H1 (cell line): ENCODE measurements around the gene PPP2R3B. TPM values are rescaled to one million over a fixed set of nuclear protein-coding genes. Genes with fewer than 3 reads are reported as not detected.

ENCODE experiments used
- ATF2 ChIP-seq: IDR thresholded peaks from 2 replicates; pipeline ENCODE4 v1.6.1; 2012; ENCODE audit warnings: low read length, inconsistent platforms
- CEBPB ChIP-seq: IDR thresholded peaks from 2 replicates; pipeline ENCODE4 v1.6.1; 2012; ENCODE audit warnings: low read depth, low read length
- CHD7 ChIP-seq: fragments of 300-600 bp; sonication (generic); IDR thresholded peaks from 2 replicates; pipeline ENCODE4 v1.7.1; 2012; ENCODE audit warnings: low read length, moderate library complexity, mild to moderate bottlenecking, inconsistent platforms; ENCODE audit not compliant: insufficient replicate concordance
- SIRT6 ChIP-seq: IDR thresholded peaks from one replicate; pipeline ENCODE4 v1.7.1; 2012; ENCODE audit warnings: low read length, inconsistent platforms
- TAF1 ChIP-seq: IDR thresholded peaks from 2 replicates; pipeline ENCODE4 v1.6.1; 2011; ENCODE audit warnings: mild to moderate bottlenecking, low read depth, low read length
- polyA plus RNA-seq, 7 experiments: library from polyadenylated mRNA; depleted of rRNA in 3 of 7; stranded (reverse) in 5 of 7; unstranded in 2 of 7; fragments of >200 nt in 5 of 7; fragments of 200-250 nt in 2 of 7; gene quantifications; 1 replicate in 5 of 7; 2 replicates in 1 of 7; 4 replicates in 1 of 7; pipeline versions ENCODE4 v1.2.1 to v1.2.3, GENCODE V29; 2011 to 2013; ENCODE audit warnings: missing spikeins in 2 of 7, mixed read lengths in 2 of 7
- total RNA-seq: library from RNA; stranded (reverse); fragmentation: NEBNext Ultra II Directional; extraction: Animal tissue kit (Norgen Biotek cat#: 25700); gene quantifications from 2 replicates; pipeline ENCODE4 v1.2.1, GENCODE V29; 2021

Gene PPP2R3B
- total and polyA plus RNA-seq, 2 of the 8 experiments (the other 6 are each of a cell fraction or from before 2014, with no cell fraction given): 47.6 to 86.7 TPM

- TF ChIP-seq CHD7 (no peak), SIRT6 (no peak), TAF1 (no peak), ATF2 (no peak), CEBPB (no peak)
Measured at GRCh38 chrX:314781-315595, 71.7 kb downstream of the PPP2R3B start (continued).
